ENCODE results near the gene ARHGEF17. TPM values are rescaled to one million over a fixed set of nuclear protein-coding genes. Genes with fewer than 3 reads are reported as not detected.

ARHGEF17 gene
- polyA plus RNA-seq, 10 donors: 36.6 to 51.6 (median 43.7) TPM

- no peak for DNase-seq
Observed at GRCh38 chr11:73290536-73290935, 17.5 kb upstream of the ARHGEF17 start.

DNA sequence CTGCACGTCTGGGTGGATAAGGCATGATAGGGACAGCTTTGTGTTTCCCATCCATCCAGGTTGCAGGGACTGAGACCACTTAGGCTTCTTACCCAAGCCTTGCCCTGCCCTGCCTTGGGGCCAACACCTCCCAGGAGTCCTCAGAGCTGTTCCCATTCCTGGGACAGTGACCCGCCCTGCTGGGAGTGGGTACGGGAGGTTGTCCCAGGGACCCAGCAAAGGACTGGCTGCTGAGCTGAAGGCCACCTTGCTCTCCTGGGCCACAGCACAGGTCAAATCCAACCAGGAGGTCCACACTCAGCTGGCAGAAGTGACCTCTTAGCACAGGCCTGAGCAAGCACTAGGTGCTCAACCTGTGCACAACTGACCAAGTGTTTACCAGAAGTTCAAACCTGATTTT, 16.9 kb upstream of the ARHGEF17 start:
- no peak for DNase-seq

GRCh38 chr11:73291781-73292524, 16.1 kb upstream of the ARHGEF17 start:
- DNase-seq: no peak

GRCh38 chr11:73292525-73292894, 15.6 kb upstream of the ARHGEF17 start:
- peak in 1 of 3 donors; percentile 73 for DNase-seq

DNA sequence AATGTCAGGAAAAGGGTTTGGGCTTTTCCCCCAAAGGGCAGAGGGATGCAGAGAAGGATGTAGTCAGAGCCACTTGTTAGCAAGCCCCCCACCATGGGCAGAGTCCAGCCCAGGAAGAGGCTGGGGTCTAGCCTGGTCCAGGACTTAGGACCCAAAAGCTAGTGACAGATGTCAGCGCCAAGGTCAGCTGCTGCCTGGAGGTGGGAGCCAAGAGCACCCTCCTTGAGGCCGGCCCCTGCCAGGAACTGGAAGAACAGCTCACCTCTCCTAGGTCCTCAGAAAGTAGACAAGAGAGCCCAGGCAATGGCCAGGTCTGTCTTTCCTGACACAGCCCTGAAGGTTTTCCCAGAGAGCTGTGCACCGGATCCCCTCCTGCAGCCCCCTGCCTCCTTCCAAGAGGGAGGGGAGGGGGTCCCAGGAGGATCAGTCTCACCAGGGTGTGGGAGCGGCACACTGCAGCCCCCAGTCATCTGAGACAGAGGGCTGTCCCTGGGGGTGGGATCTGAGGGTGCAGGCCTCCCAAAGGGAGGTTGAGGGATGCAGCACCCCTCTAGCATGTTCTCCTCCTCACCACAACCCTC, 14.6 kb upstream of the ARHGEF17 start:
- DNase-seq: no peak

GRCh38 chr11:73294604-73295003, 13.5 kb upstream of the ARHGEF17 start:
- DNase-seq: no peak

- DNase-seq: no peak
Observed at GRCh38 chr11:73295241-73295995, 12.7 kb upstream of the ARHGEF17 start.

DNA sequence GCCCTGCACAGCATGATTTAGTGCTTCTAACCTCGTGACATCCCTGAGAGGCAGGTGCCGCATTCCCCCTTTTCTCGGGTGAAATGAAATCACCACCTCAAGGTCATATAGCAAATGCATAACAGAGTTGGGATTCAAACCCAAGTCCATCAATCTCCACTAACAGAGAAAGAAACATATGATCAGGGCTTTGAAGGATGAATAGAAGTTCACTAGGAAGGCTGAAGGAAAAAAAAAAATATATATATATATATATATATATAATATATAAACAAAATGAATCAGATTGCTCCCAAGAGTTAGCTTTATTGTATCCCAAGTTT, 12.1 kb upstream of the ARHGEF17 start:
- DNase-seq: no peak

DNA sequence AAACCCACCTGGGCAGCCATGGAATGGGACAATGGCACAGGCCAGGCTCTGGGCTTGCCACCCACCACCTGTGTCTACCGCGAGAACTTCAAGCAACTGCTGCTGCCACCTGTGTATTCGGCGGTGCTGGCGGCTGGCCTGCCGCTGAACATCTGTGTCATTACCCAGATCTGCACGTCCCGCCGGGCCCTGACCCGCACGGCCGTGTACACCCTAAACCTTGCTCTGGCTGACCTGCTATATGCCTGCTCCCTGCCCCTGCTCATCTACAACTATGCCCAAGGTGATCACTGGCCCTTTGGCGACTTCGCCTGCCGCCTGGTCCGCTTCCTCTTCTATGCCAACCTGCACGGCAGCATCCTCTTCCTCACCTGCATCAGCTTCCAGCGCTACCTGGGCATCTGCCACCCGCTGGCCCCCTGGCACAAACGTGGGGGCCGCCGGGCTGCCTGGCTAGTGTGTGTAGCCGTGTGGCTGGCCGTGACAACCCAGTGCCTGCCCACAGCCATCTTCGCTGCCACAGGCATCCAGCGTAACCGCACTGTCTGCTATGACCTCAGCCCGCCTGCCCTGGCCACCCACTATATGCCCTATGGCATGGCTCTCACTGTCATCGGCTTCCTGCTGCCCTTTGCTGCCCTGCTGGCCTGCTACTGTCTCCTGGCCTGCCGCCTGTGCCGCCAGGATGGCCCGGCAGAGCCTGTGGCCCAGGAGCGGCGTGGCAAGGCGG, 11.4 kb upstream of the ARHGEF17 start:
- no peak for DNase-seq

DNA sequence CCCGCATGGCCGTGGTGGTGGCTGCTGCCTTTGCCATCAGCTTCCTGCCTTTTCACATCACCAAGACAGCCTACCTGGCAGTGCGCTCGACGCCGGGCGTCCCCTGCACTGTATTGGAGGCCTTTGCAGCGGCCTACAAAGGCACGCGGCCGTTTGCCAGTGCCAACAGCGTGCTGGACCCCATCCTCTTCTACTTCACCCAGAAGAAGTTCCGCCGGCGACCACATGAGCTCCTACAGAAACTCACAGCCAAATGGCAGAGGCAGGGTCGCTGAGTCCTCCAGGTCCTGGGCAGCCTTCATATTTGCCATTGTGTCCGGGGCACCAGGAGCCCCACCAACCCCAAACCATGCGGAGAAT, 10.9 kb upstream of the ARHGEF17 start:
- DNase-seq: no peak

DNA sequence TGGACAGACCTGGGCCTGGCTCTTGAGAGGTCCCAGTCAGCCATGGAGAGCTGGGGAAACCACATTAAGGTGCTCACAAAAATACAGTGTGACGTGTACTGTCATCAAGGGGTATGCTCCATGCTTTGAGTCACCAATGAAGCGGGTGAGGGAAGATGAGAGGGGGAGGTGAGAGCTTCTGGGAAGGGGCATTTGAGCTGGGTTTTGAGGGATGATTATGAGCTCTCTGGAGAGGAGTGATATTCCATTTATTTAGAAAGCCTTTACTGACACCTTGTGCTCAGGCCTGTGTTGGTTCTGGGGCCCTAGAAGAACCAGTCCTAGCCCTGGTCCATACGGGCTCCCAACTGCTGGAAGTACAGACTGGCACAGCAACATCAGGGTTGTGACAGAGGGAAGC, 10.4 kb upstream of the ARHGEF17 start:
- no peak for DNase-seq

- DNase-seq: no peak
Observed at GRCh38 chr11:73298233-73298632, 9.8 kb upstream of the ARHGEF17 start.

GRCh38 chr11:73299751-73300150, 8.3 kb upstream of the ARHGEF17 start:
- DNase-seq: no peak

DNA sequence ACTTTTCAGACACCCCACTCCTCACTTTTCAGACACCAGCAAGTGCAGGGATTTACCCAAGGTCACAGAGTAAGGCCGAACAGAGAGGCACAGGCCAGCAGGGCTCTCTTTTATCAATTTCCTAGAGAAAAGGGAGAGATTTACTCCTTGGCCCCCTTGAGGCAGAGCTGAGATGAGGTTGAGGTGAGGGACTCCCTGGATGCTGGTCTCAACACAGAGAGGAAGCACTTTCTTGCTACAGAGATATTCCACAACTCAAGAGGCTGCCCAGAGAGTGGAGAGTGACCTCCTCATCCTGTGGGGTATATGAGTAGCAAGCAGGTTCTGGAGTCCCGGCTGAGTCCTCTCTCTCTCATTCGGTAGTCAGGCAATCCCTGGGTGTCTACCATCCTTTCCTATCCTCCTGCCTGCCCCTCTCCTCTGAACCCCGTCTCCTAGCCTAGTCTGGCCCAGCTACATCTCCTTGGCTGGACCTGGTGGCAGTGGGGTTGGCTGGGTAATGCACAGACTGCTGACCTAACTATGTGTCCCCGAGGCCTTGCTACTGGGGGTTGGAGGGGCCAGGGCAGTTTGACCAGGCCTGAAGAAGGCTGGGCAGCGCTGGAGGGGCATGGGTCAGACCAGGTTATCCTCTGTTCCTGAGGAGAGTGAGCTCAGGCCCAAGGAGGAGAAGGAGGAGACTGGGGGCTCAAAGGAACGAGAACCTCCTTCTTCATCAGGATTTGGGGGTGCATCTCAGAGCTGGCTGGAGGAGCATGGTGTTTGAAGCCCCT, 1.8 kb upstream of the ARHGEF17 start:
- no peak for DNase-seq

- DNase-seq: no peak
Observed at GRCh38 chr11:73306977-73307322, 1.1 kb upstream of the ARHGEF17 start.

GRCh38 chr11:73307323-73308002, 613 bp upstream of the ARHGEF17 start:
- DNase-seq: peak; percentile 97 to 99 (median 97)

- DNase-seq: peak; percentile 90 to 95 (median 93)
Observed at GRCh38 chr11:73308961-73309919, 1.2 kb downstream of the ARHGEF17 start.

DNA sequence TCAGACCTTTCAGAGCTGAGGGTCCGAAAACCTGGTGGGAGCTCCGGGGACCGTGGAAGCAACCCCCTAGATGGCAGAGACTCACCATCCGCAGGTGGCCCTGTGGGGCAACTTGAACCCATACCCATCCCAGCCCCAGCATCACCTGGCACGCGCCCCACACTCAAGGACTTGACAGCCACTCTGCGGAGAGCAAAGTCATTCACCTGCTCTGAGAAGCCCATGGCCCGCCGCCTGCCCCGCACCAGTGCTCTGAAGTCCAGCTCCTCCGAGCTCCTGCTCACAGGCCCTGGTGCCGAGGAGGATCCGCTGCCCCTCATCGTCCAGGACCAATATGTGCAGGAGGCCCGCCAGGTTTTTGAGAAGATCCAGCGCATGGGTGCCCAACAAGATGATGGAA, 2.0 kb downstream of the ARHGEF17 start:
- no peak for DNase-seq

DNA sequence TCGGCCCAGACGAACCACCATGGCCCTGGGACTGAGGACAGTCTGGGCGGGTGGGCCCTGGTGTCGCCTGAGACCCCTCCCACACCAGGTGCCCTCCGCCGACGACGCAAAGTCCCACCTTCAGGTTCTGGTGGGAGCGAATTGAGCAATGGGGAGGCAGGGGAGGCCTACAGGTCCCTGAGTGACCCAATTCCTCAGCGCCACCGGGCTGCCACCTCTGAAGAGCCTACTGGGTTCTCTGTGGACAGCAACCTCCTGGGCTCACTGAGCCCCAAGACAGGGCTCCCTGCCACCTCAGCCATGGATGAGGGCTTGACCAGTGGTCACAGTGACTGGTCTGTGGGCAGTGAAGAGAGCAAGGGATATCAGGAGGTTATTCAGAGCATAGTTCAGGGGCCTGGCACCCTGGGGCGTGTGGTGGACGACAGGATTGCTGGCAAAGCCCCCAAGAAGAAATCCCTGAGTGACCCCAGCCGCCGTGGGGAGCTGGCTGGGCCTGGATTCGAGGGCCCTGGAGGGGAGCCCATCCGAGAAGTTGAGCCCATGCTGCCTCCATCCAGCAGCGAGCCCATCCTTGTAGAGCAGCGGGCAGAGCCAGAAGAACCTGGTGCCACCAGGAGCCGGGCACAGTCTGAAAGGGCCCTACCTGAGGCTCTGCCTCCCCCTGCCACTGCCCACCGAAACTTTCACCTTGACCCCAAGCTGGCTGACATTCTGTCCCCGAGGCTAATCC, 2.8 kb downstream of the ARHGEF17 start:
- no peak for DNase-seq
